GM10266 (cell line): ENCODE measurements around the gene SORCS2.

Source experiments
- DNase-seq: peaks from one replicate; pipeline ENCODE4 v3.0.0; 2012; ENCODE audit errors: extremely low spot score
- TF ChIP-seq, protein P1 (sequence below): IDR thresholded peaks from 2 replicates; pipeline ENCODE4 v1.5.1; 2012; ENCODE audit warnings: mild to moderate bottlenecking, low read depth; ENCODE audit not compliant: control insufficient read depth, insufficient read depth; ENCODE audit errors: missing control alignments

SORCS2 gene

DNA sequence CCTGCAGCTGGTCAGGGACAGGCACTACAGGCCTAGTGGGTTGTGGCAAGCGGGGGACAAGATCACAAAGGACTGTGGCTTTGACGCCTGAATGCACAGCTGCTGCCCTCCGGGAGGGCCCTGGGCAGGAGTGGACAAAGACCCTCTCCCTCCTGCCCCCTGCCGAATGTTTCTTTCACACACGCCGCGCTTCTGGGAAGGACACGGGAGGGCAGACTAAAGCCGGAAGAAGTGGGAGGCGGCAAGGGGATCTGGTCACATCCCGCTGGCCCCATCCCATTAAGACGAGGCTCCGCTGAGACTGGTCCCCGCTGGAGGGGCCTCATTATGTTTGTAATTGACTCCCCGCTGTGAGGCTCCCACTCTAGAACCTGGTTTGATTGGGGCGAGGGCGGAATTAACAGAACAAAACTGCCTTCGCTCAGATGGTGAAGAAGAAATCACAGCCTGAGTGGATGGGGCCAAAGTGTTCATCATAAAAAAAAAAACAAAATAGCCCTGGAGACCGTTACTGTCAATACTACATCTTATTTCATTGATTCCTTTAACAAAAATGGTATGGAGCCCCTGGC lies 280.2 kb downstream of the SORCS2 start:
- TF ChIP-seq, protein P1, sequence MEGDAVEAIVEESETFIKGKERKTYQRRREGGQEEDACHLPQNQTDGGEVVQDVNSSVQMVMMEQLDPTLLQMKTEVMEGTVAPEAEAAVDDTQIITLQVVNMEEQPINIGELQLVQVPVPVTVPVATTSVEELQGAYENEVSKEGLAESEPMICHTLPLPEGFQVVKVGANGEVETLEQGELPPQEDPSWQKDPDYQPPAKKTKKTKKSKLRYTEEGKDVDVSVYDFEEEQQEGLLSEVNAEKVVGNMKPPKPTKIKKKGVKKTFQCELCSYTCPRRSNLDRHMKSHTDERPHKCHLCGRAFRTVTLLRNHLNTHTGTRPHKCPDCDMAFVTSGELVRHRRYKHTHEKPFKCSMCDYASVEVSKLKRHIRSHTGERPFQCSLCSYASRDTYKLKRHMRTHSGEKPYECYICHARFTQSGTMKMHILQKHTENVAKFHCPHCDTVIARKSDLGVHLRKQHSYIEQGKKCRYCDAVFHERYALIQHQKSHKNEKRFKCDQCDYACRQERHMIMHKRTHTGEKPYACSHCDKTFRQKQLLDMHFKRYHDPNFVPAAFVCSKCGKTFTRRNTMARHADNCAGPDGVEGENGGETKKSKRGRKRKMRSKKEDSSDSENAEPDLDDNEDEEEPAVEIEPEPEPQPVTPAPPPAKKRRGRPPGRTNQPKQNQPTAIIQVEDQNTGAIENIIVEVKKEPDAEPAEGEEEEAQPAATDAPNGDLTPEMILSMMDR, result no peak
- no peak for DNase-seq

DNA sequence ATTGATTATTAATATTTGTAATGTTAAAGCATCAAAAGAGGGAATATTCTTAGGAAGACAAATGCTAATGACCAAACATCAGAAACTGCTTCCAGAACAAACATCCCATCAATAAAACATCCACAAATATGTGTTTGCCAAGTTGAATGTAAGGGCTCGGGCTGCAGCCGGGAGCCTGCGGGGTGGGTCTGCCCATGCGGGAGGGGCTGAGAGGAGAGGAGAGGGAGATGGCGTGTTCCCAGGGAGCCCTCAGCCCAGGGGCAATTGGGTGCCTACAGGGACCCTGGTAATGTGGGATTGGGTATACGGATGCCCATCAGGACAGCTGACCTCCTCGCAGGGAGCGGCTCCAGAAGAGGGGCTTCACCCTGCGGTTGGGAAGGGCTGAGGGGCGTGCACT lies 280.7 kb downstream of the SORCS2 start:
- TF ChIP-seq, protein P1, result no peak
- no peak for DNase-seq

DNA sequence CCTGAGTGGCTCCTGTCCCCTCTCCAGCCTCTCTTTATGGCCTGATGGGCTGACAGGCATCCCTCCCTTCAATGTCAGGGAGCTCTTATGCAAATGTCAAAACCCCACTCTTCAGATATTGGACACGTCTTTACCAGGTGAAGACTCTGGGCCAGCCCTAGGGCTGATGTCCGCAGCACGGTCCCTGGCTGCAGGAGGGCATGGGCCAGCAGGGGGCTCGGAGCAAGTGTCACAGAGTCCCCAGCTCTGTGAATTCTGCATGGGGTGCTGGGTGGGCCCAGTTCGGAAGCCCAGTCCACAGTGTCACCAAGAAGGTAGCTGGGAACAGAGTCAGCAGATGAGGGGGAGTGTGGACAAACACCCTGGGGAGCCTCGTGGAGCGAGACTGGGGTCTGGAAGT lies 282.0 kb downstream of the SORCS2 start:
- TF ChIP-seq, protein P1, result no peak
- DNase-seq, result no peak

DNA sequence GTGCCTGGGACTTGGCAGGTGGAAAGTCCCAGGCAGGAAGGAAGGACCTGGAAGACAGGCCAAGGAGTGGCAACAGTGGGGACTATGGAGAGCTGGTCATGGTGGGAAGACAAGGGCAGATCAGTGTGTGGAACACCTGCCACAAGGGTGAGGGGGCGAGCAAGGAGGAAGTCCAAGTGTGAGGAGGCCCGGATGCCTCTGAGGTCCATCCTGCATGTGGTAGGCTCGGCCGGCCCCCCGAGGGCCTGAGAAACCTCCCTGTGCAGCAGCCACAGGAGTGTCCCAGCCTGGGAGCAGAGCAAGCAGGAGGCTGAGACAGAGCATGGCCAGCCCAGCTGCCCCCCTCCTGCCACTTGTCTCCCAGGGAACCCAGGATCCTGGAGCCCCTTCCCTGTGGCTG lies 282.9 kb downstream of the SORCS2 start:
- no peak for DNase-seq
- TF ChIP-seq, protein P1, result no peak

DNA sequence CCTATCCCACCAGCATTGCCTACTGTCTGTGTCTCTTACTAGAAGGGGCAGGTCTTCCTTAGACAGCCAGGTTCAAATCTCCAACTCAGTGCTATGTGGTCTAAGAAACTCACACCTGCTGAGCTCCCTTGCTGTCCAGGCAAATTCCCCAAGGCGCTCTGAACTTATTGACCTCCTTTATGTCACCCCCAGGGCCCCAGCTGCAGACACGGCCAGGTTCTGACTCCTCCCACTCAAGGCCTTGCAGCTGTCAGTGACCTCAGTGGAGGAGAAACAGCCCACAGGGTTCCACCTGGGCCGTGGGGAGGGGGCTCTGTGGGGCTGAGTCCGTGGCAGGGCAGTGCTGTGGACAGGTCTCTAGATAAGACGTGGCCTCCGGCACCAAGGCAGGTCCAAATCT lies 284.5 kb downstream of the SORCS2 start:
- TF ChIP-seq, protein P1, result no peak
- no peak for DNase-seq

DNA sequence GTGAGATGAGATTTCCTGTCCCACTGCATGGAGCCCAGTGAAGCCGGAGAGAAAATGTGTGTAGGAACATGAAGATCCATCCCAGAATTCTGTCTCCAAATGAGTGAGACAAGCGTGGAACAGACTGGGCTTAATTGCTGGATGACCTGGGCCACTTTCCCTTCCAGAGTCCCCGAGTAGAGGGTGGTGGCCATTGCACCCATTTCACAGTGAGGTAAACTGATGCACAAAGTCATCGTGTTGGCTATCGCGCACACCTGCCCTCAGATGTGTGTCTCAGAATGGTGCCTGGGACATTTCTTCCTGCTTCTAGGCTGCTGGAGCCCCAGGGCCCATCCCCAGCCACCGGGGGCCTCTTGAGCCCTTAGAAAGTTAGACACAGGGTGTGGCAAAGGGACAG lies 285.4 kb downstream of the SORCS2 start:
- TF ChIP-seq, protein P1, result no peak

DNA sequence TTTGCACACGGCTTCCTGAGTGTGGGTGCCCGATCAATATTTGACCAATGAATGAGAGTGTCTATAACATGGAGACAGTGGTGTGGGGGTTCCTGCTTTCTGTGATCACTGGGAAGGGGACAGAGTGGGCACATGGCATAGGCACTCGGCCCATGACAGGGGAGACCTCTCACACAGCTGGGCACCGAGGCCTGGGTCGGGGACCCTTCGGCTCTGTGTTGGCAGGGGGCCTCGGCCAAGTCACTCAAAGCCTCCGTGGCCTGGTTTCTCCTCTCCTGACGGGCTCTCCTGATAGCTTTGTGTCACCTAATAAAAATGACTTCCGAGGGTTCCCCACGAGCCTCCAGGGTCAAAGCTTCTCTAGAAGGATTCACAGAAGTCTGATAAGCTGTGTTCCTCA lies 286.3 kb downstream of the SORCS2 start:
- no peak for DNase-seq
- TF ChIP-seq, protein P1, result no peak

More for the DNA sequence above, 285.4 kb downstream of the SORCS2 start:
- DNase-seq, result no peak
